HG03442 (cell line): ENCODE measurements around the gene TKTL1.
"Not testable (repeated sequence)": the region's sequence is repeated elsewhere in the genome, so short reads cannot be mapped to it uniquely, and the experiment has no call there.

Experiments
- ATAC-seq: cut with Tn5 transposase; IDR thresholded peaks from one replicate; pipeline ENCODE4 v1.9.1; 2021; ENCODE audit warnings: mild to moderate bottlenecking, moderate library complexity; ENCODE audit not compliant: unreplicated experiment

Gene TKTL1, protein sequence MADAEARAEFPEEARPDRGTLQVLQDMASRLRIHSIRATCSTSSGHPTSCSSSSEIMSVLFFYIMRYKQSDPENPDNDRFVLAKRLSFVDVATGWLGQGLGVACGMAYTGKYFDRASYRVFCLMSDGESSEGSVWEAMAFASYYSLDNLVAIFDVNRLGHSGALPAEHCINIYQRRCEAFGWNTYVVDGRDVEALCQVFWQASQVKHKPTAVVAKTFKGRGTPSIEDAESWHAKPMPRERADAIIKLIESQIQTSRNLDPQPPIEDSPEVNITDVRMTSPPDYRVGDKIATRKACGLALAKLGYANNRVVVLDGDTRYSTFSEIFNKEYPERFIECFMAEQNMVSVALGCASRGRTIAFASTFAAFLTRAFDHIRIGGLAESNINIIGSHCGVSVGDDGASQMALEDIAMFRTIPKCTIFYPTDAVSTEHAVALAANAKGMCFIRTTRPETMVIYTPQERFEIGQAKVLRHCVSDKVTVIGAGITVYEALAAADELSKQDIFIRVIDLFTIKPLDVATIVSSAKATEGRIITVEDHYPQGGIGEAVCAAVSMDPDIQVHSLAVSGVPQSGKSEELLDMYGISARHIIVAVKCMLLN

GRCh38 chrX:154295664-154296310 is at the start of gene TKTL1:
Gene TKTL1, plus strand, starts transcription at chrX:154295795. Its CDS starts 65 bp downstream, at chrX:154295860.
- no peak for ATAC-seq

- ATAC-seq, result peak; percentile 85
These were observed 48.1 kb upstream of the TKTL1 start for GRCh38 chrX:154247377-154248045.

DNA sequence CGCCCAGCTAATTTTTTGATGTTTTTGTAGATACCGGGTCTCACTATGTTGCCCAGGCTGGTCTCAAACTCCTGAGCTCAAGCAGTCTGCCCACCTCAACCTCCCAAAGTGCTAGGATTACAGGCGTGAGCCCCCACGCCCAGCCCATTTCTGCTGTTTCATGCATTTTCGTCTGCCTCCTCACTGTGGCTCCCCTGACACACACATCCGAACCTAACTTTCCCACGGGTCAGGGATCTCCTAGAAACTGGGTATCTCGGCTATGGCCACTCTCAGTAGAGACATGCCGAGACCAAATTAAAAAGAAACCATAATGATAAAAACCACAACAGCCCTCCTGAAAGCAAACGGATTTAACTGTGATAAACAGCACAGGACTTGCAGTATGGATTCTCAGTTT is 47.5 kb upstream of the TKTL1 start:
- not testable (repeated sequence) for ATAC-seq

- not testable (repeated sequence) for ATAC-seq
These were observed 38.3 kb upstream of the TKTL1 start, which contains the start of gene OPN1MW3 for GRCh38 chrX:154257282-154257681. Gene OPN1MW3, plus strand, starts transcription at chrX:154257582. Its CDS starts 38 bp downstream, at chrX:154257620.

DNA sequence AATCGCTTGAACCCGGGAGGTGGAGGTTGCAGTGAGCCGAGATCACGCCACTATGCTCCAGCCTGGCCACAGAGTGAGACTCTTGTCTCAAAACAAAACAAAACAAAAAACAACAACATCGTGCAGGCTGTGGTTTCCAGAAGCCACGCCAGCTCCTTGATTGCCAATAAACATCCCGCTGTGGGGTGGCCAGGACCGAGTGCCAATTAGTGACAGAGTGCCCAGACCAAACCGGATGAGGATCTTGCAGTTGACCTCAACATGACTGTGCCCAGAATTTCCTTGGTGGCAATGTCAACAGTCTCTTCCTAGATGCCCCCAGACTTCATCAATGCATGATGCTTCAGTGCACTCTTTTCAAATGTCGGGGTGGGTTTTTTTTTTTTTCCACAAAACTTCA is 36.9 kb upstream of the TKTL1 start:
- ATAC-seq, result not testable (repeated sequence)

- ATAC-seq, result not testable (repeated sequence)
These were observed 32.5 kb upstream of the TKTL1 start for GRCh38 chrX:154263072-154263471.

- ATAC-seq, result not testable (repeated sequence)
These were observed 26.4 kb upstream of the TKTL1 start for GRCh38 chrX:154269245-154269644.

- peak; percentile 66 for ATAC-seq
These were observed 10.9 kb upstream of the TKTL1 start for GRCh38 chrX:154284489-154285338.

DNA sequence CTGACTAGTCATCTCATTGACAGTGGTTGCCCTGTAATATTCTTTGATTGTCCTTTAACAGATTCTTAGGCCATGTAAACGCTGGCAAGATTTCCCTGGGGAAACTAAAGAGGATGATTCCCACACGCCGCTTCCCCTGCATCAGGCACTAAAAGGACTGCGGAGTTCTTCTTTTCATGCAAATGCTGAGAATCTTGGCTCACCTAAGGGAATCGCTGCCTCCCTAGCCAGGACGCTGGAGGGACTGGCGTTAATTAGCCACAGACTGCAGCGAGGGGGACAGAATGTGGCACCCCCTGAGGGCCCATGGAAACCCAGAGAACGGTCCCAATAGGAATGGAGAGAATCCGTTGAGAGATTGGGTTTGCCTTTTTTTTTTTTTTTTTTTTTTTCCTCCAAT is 9.2 kb upstream of the TKTL1 start:
- ATAC-seq, result not testable (repeated sequence)

- ATAC-seq, result no peak
These were observed 612 bp upstream of the TKTL1 start, which contains the start of gene TEX28 for GRCh38 chrX:154294791-154295574. Gene TEX28, minus strand, starts transcription at chrX:154295124. Its CDS starts 3,007 bp downstream, at chrX:154292117.

DNA sequence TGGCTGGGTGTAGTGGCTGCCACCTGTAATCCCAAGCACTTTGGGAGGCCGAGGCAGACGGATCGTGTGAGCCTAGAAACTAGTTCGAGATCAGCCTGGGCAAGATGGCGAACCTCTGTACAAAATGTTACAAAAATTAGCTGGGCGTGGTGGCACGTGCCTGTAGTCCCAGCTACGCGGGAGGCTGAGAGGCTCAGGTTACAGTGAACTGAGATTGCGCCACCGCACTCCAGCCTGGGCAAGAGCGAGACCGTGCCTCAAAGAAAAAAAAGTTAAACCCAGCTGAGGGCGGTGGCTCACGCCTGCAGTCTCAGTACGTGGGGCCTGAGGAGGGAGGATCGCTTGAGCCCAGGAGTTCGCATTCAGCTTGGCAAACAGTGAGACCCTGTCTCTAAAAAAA is 1.1 kb downstream of the TKTL1 start:
- no peak for ATAC-seq

- ATAC-seq, result no peak
These were observed 2.7 kb downstream of the TKTL1 start for GRCh38 chrX:154298312-154298711.

DNA sequence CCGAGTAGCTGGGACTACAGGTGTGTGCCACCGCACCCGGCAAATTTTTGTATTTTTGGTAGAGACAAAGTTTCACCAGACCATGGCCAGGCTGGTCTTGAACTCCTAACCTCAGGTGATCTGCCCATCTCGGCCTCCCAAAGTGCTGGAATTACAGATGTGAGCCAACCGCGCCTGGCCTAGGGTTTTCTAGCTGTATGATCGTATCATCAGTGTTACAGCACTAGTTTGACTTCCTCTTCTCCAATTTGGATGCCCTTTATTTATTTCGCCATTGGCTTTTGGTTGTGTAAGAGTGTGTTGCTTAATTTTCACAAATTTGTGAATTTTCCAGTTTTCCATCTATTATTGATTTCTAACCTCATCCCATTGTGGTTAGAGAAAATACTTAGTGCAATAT is 5.2 kb downstream of the TKTL1 start:
- ATAC-seq, result no peak

DNA sequence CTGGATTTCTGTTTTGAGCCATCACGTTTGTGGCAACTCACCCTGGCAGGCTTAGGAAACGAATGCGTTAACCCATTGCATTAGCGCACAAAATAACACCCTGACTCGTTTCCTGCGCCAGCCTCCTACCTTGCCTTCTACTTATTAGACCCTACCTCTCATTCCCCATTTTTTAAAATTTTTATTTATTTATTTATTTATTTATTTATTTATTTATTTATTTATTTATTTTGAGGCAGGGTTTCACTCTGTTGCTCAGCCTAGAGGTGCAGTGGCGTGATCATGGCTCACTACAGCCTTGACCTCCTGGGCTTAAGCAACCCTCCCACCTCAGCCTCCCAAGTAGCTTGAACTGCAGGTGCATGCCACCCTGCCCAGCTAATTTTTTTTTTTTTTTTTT is 7.4 kb downstream of the TKTL1 start:
- not testable (repeated sequence) for ATAC-seq

GRCh38 chrX:154303476-154303875 is 7.9 kb downstream of the TKTL1 start:
- ATAC-seq, result no peak

DNA sequence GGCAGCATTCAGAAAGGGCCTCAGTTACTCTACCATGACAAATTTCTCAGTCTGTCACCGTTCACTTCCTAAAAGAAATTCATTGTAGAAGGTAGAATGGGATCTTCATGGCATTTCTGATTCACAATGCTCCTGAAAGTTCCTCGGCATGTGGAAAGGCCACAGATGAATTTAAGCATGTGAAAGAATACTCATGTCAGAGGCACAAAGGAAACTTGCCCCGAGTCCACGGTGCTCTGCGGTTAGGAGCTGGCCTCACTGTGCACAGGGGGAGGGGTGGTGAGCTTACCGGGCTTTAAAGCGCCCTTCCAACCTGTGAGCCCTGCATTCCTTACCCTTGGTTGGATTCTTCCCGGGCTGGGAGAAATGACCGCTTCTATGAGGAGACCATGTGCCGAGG is 9.3 kb downstream of the TKTL1 start:
- no peak for ATAC-seq

- ATAC-seq, result no peak
These were observed 10.1 kb downstream of the TKTL1 start for GRCh38 chrX:154305541-154306205.

GRCh38 chrX:154307202-154307601 is 11.6 kb downstream of the TKTL1 start:
- ATAC-seq, result no peak
